Measurements from ENCODE around the gene SNRNP25.

GRCh38 chr16:104928-105327, 51.3 kb downstream of the SNRNP25 start:
- TF ChIP-seq CTCF (IDR thresholded peaks at IDR 0.05) (no peak), POLR2A (IDR thresholded peaks at IDR 0.05) (no peak)
